HepG2 (cell line): Measurements from ENCODE around the gene IGFLR1. TPM values are rescaled to one million over a fixed set of nuclear protein-coding genes. Genes with fewer than 3 reads are reported as not detected.

Source experiments
- ATF7 ChIP-seq, 2 experiments: fragments of 450-650 bp in 1 of 2; sonication (generic) in 1 of 2; formaldehyde crosslinking in 1 of 2; IDR thresholded peaks; 2 replicates each; pipeline versions ENCODE4 v1.4.0 to v1.6.1; 2016 to 2020; ENCODE audit warnings: antibody characterized with exemption in 1 of 2, mild to moderate bottlenecking in 1 of 2, missing genetic modification reagents in 1 of 2
- NFIB ChIP-seq: sonication (generic); formaldehyde crosslinking; IDR thresholded peaks from 2 replicates; pipeline ENCODE4 v1.9.0; 2021; ENCODE audit warnings: missing genetic modification reagents, mild to moderate bottlenecking, borderline replicate concordance
- PCBP2 ChIP-seq: fragments of 200-400 bp; formaldehyde crosslinking; optimal IDR thresholded peaks from 2 replicates; pipeline ENCODE3; 2018; ENCODE audit warnings: low read length, low read depth; ENCODE audit not compliant: poor library complexity, severe bottlenecking
- SMAD1 ChIP-seq: sonication (generic); formaldehyde crosslinking; IDR thresholded peaks from 2 replicates; pipeline ENCODE4 v1.4.0; 2020; ENCODE audit warnings: missing genetic modification reagents, low read depth, mild to moderate bottlenecking, borderline replicate concordance
- TBP ChIP-seq: sonication (generic); formaldehyde crosslinking; IDR thresholded peaks from 2 replicates; pipeline ENCODE4 v1.5.0; 2020; ENCODE audit warnings: missing genetic modification reagents
- XRCC5 ChIP-seq: fragments of 200-400 bp; formaldehyde crosslinking; optimal IDR thresholded peaks from 2 replicates; pipeline ENCODE3; 2017; ENCODE audit warnings: mild to moderate bottlenecking, low read length
- ZNF562 ChIP-seq: sonication (generic); formaldehyde crosslinking; IDR thresholded peaks from 2 replicates; pipeline ENCODE4 v1.8.0; 2022; ENCODE audit warnings: missing genetic modification reagents, borderline replicate concordance
- ZNF792 ChIP-seq: IDR thresholded peaks from 2 replicates; pipeline ENCODE4 v1.6.1; 2016
- ZSCAN21 ChIP-seq: sonication (generic); formaldehyde crosslinking; IDR thresholded peaks from 2 replicates; pipeline ENCODE4 v1.8.0; 2022; ENCODE audit warnings: mild to moderate bottlenecking, missing genetic modification reagents, moderate library complexity, borderline replicate concordance
- polyA plus RNA-seq, 8 experiments: library from polyadenylated mRNA; depleted of rRNA in 3 of 8; stranded (reverse) in 7 of 8; unstranded in 1 of 8; fragments of >200 nt; fragmentation: Illumina TruSeq in 4 of 8; extraction: Trizol in 4 of 8; gene quantifications; 2 replicates each; pipeline versions ENCODE4 v1.2.1 to v1.2.3, GENCODE V29; 2011 to 2016; ENCODE audit warnings: low read depth in 4 of 8, missing spikeins in 1 of 8, mixed read lengths in 1 of 8; ENCODE audit not compliant: insufficient read depth in 1 of 8
- total RNA-seq, 5 experiments: library from RNA; depleted of rRNA; stranded (reverse); fragments of >200 nt; fragmentation: Illumina TruSeq; extraction: Trizol; gene quantifications; 2 replicates each; pipeline ENCODE4 v1.2.3, GENCODE V29; 2016; ENCODE audit warnings: low read depth in 1 of 5
- TF ChIP-seq, protein P1 (sequence below): IDR thresholded peaks from 2 replicates; pipeline ENCODE4 v1.6.1; 2018; ENCODE audit warnings: missing genetic modification reagents, mild to moderate bottlenecking, missing compliant biosample characterization
- TF ChIP-seq, protein P2 (sequence below): sonication (generic); formaldehyde crosslinking; IDR thresholded peaks from 2 replicates; pipeline ENCODE4 v1.9.0; 2021; ENCODE audit warnings: missing genetic modification reagents, borderline replicate concordance
- TF ChIP-seq, protein P3 (sequence below): IDR thresholded peaks from 2 replicates; pipeline ENCODE4 v1.6.1; 2012; ENCODE audit warnings: inconsistent platforms
- TF ChIP-seq, protein P4 (sequence below): IDR thresholded peaks from 2 replicates; pipeline ENCODE4 v1.6.1; 2016; ENCODE audit warnings: missing compliant biosample characterization, missing genetic modification reagents, borderline replicate concordance

The IGFLR1 gene
- total and polyA plus RNA-seq, 2 of the 13 experiments (the other 11 are each of a cell fraction or from before 2014, with no cell fraction given), result 5.4 to 8.9 TPM

DNA sequence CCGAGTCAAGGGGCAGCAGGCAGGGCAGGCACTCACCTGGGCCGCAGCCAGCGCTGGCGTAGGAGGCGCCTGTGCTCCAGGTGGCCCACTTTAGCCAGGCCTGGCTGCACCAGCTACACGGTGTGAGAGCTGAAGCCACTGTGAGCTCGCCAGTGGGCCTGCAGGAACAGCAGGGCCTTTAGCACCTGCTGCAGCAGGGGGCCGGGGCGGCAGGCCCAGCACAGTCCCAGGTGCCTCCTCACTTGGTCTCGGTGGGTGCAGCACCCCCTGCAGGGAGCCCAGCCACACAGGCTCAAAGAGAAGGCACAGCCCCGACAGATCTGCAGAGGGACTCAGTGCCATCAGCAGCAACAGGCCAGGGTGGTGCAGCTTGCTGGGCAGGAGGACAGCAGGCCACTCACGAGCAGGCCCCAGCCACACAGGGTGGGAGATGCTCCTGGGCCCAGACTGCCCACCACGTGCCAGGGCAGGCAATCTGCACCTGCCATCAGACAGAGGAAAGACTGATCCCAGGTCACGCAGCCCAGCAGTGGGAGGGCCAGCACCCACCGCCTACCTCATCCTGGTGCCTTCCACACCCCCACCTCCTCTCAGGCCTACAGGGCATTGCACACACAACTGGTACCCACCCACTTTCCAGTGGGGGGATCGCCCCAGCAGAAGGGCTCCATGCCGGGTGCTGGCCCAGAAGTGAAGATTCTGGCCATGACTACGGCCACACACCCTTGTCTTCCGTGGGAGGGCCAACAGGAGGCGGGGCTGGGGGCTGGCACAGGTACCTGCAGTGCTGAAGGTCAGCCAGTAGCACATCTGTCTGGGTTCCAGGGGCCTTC, 48.9 kb upstream of the IGFLR1 start (continued):
- TF ChIP-seq, protein P1, sequence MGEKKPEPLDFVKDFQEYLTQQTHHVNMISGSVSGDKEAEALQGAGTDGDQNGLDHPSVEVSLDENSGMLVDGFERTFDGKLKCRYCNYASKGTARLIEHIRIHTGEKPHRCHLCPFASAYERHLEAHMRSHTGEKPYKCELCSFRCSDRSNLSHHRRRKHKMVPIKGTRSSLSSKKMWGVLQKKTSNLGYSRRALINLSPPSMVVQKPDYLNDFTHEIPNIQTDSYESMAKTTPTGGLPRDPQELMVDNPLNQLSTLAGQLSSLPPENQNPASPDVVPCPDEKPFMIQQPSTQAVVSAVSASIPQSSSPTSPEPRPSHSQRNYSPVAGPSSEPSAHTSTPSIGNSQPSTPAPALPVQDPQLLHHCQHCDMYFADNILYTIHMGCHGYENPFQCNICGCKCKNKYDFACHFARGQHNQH (CRISPR knock-in tag), result no peak
- TF ChIP-seq, protein P2, sequence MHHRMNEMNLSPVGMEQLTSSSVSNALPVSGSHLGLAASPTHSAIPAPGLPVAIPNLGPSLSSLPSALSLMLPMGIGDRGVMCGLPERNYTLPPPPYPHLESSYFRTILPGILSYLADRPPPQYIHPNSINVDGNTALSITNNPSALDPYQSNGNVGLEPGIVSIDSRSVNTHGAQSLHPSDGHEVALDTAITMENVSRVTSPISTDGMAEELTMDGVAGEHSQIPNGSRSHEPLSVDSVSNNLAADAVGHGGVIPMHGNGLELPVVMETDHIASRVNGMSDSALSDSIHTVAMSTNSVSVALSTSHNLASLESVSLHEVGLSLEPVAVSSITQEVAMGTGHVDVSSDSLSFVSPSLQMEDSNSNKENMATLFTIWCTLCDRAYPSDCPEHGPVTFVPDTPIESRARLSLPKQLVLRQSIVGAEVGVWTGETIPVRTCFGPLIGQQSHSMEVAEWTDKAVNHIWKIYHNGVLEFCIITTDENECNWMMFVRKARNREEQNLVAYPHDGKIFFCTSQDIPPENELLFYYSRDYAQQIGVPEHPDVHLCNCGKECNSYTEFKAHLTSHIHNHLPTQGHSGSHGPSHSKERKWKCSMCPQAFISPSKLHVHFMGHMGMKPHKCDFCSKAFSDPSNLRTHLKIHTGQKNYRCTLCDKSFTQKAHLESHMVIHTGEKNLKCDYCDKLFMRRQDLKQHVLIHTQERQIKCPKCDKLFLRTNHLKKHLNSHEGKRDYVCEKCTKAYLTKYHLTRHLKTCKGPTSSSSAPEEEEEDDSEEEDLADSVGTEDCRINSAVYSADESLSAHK (CRISPR knock-in tag), result no peak
- TF ChIP-seq ZNF792 (no peak), ZNF562 (CRISPR knock-in tag) (no peak), NFIB (CRISPR knock-in tag) (no peak), ATF7 (IDR thresholded peaks at IDR 0.05) (no peak), ATF7 (CRISPR knock-in tag; IDR thresholded peaks at IDR 0.05) (no peak), XRCC5 (no peak), TBP (CRISPR knock-in tag) (no peak), PCBP2 (no peak), SMAD1 (CRISPR knock-in tag) (no peak), ZSCAN21 (CRISPR knock-in tag) (no peak)
- TF ChIP-seq, protein P3, sequence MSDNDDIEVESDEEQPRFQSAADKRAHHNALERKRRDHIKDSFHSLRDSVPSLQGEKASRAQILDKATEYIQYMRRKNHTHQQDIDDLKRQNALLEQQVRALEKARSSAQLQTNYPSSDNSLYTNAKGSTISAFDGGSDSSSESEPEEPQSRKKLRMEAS, result no peak
- TF ChIP-seq, protein P4, sequence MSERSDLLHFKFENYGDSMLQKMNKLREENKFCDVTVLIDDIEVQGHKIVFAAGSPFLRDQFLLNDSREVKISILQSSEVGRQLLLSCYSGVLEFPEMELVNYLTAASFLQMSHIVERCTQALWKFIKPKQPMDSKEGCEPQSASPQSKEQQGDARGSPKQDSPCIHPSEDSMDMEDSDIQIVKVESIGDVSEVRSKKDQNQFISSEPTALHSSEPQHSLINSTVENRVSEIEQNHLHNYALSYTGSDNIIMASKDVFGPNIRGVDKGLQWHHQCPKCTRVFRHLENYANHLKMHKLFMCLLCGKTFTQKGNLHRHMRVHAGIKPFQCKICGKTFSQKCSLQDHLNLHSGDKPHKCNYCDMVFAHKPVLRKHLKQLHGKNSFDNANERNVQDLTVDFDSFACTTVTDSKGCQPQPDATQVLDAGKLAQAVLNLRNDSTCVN (CRISPR knock-in tag), result no peak
